Inferior parietal cortex (tissue), 1 donor: Measurements from ENCODE around the gene TLE2.
"Not testable (repeated sequence)": the region's sequence is repeated elsewhere in the genome, so short reads cannot be mapped to it uniquely, and the experiment has no call there.

Experiments used
- DNase-seq: peaks from one replicate; pipeline ENCODE4 v3.0.0-alpha.2; 2016; ENCODE audit errors: extremely low spot score

TLE2 gene

DNA sequence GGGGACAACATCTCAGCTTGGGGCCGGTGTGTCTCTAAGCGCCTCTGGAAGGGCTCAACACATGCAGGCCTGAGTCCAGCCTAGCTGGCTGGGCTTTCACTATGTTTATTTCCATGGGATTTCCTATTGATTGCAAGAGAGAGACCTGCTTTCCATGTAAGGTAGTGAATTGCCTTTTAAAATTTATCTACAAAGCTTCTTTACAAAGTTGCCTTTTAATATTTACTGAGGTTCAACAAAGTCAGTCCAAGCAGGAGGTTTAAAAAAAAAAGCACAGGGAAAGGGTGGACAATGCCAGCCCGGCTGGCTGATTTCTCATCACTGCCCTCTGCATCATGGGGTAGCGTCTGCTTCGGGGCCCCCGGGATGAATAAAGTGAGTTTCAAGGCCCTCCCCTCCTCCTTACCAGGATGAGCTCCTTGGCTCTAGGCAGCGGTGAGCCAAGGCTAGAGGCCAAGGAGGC is 15.8 kb downstream of the TLE2 start:
- DNase-seq: no peak

DNA sequence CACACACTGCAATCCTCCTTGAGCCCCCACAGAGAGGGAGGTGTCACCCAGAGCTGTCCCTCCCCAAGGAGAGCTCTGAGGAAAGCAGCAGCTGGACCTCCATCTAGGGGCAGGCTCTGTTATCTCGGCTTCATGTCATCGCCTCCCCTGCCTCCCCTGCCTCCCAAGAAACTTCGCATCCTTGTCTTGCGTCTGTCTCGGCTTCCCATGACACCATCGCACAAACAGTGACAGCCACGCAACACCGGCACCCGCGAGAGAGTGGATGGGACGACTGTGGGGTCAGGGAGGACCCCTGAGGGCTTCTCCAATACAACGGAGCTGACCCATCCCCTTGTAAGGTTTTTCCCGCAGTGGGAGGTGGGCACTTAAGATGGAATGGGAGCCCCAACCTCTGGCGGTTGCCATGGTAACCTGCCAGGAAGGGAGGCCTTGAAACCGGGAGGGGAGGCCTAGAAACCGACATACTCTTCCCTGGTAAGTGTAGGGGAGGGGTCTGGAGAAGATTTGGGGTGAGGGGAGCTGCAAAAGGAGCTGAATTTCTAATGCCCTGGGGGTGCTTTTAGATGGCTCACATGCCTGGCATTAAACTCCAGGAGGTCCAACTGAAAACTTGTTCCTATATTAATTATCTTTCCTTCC is 16.3 kb downstream of the TLE2 start:
- no peak for DNase-seq

DNA sequence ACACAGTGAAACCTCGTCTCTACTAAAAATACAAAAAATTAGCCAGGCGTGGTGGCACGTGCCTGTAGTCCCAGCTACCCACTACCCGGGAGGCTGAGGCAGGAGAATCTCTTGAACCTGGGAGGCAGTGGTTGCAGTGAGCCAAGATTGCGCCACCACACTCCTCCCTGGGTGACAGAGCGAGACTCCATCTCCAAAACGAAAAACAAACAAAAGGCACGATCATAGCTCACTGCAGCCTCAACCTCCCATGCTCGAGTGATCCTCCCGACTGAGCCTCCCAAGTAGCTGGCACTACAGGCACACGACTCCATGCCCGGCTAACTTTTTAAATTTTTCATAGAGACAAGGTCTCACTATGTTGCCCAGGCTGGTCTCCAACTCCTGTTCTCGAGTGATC is 17.0 kb downstream of the TLE2 start:
- not testable (repeated sequence) for DNase-seq

DNA sequence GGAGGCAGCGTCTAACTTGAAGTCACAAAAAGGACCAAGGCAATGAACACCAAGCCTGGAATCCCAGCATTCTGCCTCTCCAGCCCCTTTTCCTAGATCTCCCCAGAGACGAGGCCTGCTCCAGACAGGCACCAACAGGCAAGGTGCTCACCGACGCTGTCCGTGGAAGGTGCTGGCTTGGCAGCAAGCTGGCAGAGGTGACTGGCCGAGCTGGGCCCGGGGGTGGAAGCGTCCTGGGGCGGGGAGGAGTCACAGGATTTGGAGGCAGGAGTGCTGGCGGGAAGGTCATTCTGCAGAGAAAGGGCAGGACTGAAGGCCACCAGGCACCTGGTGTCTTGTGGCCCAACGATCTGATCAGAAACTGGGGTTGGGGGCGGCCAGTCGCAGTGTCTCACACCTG is 18.2 kb downstream of the TLE2 start:
- DNase-seq: no peak

DNA sequence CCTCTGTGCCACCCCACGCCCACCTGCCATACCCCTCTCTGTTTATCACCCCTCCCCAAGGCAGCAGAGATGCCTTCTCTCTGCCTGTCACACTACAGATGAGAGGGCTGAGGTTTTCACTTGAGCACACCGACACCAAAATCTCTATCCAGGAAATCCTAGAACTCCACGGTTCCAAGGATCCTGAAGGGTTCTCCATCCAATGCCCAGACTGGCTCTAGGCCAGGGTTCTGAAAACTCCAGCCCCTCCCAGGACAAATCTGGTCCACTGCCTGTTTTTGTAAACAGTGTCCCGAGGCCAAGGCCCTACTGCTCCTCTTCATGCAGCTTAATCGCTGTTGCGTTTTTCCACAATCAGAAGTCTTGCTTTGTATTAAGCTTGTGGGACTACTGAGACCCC is 20.1 kb downstream of the TLE2 start:
- no peak for DNase-seq

DNA sequence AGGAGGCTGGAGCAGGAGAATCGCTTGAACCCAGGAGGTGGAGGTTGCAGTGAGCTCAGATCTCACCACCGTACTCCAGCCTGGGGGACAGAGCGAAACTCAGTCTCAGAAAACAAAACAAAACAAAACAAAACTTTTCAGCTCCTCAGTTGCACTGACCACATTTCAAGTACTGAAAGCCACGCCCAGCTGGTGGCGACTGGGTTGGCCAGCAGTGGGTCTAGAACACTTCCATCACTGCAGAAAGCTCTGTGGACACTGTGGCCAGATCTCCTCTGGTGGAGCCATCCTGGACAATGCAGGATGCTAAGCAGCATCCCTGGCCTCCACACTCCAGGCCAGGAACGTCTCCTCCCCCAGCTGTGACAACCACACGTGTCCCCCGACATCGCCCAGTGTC is 21.1 kb downstream of the TLE2 start:
- DNase-seq: no peak

DNA sequence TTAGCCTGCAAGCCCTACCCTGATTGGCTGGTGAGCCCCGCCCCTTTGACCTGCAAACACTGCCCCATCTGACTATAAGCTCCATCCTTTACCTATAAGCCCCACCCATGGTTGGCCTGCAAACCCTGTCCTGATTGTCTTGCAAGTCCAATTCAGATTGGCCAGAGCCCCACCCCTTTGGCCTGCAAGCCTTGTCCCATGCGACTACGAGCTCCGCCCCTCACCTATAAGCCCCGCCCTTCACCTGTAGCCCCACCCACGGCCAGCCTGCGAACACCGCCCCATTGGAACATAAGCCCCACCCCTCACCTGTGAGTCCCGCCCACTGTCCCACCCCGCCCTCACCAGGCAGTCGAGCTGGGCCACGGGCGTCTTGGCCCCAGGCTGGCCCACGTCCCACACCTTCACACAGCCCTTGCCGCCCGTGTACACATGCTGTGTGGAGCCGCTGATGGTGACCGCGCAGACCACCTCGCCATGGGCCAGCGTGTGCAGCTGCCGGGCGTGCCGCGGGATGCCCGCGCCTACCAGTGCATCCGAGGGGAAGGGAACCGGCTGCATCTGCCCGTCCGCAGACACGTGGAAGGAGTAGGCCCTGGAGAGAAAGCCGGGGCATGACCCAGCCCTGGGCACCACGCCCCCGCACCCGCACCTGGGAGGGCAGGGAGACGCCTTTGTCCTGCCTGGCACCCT is 22.9 kb downstream of the TLE2 start:
- no peak for DNase-seq

DNA sequence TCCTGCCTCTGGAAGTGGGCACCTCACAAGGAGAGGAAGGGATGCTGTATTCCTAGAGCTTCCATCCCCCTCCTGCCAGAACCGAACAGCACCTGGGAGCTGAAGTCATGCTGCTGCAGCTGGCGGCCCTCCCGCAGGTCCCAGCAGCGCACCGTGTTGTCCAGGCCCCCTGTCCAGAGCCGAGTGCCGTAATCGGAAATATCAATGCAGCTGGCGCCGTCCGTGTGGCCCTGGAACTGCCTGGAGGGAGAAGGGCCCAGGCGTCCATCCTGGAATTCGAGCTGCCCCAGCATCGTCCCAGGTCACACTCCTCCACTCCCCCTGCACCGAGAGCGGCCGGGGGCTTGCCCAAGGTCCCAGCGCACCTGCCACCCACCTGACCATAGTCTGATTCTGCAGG is 23.7 kb downstream of the TLE2 start:
- DNase-seq: no peak

DNA sequence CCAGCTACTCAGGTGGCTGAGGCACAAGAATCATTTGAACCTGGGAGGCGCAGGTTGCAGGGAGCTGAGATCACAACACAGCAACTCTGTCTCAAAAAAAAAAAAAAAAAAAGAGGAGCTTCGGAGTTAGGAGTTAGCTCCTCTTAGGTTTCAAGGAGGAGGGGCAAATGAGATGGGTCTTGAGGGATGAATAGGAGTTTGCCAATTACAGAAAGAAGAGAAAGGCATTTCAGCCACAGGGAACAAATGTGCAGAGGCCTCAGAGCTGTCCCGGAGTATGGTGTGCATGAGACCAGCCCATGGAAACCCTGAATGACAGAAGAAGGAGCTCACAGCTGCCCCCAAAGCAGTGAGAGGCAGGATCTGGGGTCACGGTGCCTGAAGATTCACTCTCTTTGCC is 24.6 kb downstream of the TLE2 start:
- no peak for DNase-seq

DNA sequence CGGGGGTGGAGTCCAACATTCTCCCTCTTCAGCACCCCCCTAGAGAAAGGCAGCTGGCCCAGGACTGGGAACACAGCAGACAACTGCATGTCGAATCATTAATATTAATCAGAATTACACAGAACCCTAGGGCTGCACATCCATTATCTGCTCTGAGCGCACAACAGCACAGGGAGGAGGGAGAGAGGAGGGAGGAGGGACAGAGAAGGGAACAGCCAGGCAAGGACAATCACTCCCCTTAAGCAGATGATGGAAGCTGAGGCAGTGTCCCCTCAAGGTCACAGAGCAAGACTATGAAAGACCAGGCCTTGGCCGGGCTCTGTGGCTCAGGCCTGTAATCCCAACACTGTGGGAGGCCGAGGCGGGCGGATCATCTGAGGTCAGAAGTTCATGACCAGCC is 26.0 kb downstream of the TLE2 start:
- no peak for DNase-seq

DNA sequence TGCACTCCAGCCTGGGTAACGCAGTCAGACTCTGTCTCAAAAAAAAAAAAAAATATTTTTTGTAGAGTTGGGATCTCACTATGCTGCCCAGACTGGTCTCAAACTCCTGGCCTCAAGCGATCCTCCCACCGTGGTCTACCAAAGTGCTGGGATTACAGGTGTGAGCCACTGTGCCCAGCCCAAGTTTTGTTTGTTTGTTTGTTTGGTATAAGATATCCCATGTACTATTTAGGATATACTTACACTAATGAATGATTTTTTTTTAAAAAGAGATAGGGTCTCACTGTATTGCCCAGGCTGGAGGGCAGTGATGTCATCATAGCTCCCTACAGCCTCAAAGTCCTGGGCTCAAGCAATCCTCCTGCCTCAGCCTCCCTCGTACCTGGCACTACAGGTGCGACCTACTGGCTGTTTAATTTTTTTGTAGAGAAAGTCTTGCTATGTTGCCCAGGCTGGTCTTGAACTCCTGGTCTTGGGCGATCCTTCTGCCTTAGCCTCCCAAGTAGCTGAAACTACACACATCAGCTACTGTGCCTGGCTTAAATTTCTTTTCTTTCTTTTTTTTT is 27.8 kb downstream of the TLE2 start:
- no peak for DNase-seq

DNA sequence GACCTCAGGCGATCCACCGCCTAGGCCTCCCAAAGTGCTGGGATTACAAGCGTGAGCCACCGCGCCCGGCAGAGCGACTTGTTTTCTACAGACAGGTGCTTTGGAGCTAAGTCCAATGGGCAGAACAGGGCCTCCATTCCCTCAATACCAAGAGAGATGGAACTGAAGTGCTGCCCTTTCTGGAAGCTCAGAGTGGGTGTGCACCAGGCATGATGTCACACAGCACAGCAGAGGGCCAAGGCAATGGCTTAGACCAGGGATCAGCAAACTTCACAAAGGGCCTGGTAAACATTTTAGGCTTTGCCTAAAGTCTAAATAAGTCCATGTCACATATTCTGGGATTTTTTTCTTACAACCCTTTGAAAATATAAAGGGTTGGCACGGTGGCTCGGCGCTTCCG is 30.4 kb downstream of the TLE2 start:
- DNase-seq: no peak

DNA sequence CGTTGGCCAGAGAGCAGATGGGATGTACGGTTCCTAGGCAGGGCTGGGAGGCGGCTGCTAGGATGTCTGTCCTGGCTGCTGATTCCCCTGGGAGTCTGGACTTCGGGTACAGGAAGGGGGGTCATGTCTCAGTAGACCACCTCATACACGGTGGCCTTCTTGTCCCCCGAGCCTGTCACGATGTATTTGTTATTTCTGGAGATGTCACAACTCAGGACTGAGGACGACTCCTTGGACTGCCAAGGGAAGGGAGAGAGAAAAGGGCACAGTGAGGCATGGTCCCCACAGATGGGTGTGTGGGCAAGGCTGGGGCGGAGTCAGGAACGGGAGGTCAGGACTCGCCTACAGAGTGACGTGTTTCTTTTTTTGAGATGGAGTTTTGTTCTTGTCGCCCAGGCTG is 31.4 kb downstream of the TLE2 start:
- DNase-seq: no peak

DNA sequence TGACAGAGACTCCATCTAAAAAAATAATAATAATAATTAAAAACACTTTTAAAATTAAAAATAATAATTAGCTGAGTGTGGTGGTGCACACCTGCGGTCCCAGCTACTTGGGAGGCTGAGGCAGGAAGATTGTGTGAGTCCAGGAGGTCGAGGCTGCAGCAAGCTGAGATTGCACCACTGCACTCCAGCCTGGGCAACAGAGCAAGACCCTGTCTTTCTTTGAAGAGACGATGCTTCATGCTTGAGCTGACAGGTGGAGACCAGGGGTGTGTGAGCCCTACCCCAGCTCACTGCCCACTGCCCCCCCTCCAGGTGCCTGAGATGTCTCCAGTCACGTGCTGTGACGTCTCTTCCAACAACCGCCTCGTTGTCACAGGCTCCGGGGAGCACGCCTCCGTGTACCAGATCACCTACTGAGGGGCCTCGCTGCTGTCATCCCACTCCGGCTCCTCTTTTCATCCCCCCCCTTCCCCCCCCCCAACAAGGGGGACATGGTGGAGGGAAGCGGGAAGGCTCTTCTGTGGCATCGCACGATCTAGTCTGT is 34.4 kb downstream of the TLE2 start:
- no peak for DNase-seq

DNA sequence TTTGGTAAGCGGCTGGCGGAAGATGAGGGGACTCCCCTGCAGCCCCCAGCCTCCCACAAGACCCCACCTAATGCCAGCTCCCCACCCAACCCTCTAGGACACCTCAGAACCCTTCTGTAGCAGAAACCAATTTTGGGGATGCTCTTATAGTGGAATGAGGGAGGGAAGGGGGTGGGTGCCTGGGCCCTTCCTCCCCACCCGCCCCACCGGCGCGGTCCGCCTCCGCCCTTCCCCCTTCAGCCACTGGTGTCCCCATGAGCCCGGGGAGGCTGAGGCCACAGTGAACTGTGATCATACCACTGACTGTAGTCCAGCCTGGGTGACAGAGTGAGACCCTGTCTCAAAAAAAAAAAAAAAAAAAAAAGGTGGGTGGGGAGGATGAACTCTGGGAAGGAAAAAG is 35.5 kb downstream of the TLE2 start:
- no peak for DNase-seq

DNA sequence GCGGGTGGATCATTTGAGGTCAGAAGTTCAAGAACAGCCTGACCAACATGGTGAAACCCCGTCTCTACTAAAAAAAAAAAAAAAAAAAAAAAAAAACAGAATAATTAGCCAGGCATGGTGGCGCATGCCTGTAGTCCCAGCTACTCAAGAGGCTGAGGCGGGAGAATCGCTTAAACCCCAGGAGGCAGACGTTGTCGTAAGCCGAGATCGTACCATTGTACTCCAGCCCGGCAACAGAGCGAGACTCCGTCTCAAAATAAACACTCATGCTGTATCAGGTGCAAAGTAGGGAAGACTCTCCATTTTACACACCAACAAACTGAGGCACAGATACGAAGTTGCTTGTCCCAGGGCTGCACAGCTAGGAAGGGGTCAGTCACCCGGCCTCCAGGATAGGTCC is 36.1 kb downstream of the TLE2 start:
- DNase-seq: no peak

DNA sequence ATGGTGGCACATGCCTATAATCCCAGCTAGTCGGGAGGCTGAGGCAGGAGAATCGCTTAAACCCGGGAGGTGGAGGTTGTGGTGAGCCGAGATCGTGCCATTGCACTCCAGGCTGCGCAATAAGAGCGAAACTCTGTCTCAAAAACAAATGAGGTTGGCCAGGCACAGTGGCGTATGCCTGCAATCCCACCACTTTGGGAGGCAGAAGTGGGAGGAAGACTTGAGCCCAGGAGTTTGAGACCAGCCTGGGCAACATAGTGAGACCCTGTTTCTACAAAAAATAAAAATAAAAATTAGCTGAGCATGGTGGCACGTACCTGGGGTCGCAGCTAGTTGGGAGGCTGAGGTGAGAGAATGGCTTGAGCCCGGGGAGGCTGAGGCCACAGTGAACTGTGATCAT is 36.7 kb downstream of the TLE2 start:
- not testable (repeated sequence) for DNase-seq

DNA sequence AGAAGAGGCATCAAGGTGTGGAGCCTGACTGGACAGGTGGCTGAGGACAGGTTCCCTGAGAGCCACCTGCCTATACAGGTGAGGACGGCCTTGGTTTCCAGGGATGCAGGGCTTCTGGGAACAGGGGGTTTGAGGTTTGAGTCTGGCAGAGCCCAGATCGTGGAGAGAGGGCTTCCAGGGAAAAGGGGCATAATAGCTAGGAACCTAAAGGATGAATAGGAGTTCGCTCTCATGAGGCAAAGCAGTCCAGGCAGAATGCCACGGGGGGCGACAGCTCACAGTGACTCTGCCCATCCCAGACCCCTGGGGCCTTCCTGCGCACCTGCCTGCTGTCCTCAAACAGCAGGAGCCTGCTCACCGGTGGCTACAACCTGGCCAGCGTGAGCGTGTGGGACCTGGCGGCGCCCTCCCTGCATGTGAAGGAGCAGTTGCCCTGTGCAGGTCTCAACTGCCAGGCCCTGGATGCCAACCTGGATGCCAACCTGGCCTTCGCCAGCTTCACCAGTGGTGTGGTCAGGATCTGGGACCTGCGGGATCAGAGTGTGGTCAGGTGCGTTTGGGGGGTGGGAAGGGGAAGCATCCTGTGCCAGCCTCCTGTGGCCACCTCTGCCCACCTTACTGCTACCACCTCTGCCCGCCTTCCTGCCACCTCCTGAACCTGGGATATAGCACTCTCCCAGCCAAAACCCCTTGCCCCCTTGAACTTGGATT is 39.7 kb downstream of the TLE2 start:
- DNase-seq: no peak

DNA sequence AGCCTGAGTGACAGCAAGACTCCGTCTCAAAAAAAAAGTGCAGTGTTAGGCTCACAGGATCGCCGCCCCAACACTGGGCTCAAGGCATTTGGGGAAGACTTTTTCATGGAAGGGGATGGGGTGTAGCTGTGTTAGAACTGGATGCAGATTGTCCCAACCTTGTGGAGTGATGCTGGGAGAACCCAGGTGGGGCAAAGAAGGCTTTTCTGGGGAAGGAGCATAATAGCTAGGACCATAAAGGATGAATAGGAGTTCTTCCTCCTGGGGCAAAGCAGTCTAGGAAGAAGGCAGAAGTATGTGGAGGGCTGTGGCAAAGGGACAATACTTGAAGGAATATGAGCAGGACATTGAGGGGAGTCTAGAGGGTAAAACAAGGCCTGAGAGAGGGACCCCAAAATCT is 40.5 kb downstream of the TLE2 start:
- no peak for DNase-seq

DNA sequence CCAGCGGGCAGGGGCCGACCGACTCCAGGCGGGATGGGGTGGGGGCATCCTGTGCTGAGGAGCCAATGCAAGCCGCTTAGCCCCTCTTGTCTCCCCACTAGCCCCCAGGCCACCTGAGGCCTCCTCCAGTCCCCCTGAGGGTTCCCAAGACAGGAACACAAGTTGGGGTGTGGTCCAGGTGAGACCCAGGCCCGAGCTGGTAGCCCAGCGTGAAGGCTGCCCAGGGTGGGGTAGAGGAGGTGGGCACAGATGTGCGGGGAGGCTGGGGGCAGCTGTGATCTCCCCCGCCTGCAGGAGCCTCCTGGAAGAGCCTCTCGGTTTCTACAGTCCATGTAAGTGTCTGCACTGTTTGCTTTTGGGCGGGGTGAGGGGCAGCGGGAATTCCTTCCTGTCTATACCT is 41.3 kb downstream of the TLE2 start:
- DNase-seq: no peak

DNA sequence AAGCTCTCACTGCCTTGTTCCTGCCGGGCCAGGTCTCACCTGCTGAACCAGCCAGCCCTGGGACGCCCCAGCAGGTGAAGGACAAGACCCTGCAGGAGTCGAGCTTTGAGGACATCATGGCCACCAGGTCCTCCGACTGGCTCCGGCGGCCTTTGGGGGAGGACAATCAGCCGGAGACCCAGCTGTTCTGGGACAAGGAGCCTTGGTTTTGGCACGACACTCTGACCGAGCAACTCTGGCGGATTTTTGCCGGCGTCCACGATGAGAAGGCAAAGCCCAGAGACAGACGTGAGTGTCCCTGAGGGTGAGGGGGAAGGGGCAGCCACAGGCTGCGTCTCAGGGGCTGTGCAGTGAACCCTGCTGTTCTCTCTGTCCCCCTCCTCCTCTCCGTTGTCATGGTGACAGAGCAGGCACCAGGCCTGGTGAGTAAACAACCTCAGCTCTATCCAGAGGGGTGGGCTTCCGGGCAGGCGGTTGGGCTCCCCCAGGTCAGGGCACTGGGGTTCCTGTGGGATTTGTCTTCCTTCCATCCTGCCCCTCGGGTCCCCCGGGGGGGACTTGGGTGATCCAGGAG is 42.0 kb downstream of the TLE2 start:
- no peak for DNase-seq

DNA sequence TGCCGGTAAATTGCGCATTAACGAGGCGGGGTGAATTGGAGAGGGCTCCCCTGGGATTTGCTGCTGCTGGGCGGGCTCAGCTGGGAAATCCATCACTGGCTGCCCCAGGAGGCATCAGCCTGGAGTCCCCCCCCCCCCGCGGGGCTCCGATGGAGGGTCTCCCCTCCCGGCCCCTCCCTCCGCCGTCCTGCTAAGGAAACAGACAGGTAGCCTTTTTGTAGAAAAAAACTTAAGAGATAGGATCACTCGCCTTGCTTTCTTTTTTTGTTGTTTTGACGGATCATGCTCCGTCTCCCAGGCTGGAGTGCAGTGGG is 44.9 kb downstream of the TLE2 start:
- DNase-seq: no peak
